Progenitor cell of endocrine pancreas (in vitro differentiated cells): ENCODE data around the gene MRAP. TPM values are rescaled to one million over a fixed set of nuclear protein-coding genes. Genes with fewer than 3 reads are reported as not detected.

Source experiments
- DNase-seq: peaks from one replicate; pipeline ENCODE4 v3.0.0; 2021; ENCODE audit warnings: low spot score; ENCODE audit not compliant: unreplicated experiment
- H3K27ac Mint-ChIP-seq: 2 replicates; pipeline ENCODE4 v1.8.0; 2021; ENCODE audit warnings: mild to moderate bottlenecking, moderate library complexity, mixed read lengths
- H3K27me3 Mint-ChIP-seq: 2 replicates; pipeline ENCODE4 v1.8.0; 2021; ENCODE audit warnings: mixed read lengths
- H3K36me3 Mint-ChIP-seq: 2 replicates; pipeline ENCODE4 v1.8.0; 2022; ENCODE audit warnings: mixed read lengths; ENCODE audit not compliant: insufficient read depth
- H3K4me1 Mint-ChIP-seq: 2 replicates; pipeline ENCODE4 v1.8.0; 2021; ENCODE audit warnings: low read depth, mixed read lengths
- H3K4me3 Mint-ChIP-seq: 2 replicates; pipeline ENCODE4 v1.8.0; 2021; ENCODE audit warnings: low read depth, mild to moderate bottlenecking, moderate library complexity, mixed read lengths
- H3K9me3 Mint-ChIP-seq: 2 replicates; pipeline ENCODE4 v1.8.0; 2021; ENCODE audit warnings: low read depth, mixed read lengths
- long read RNA-seq: library from polyadenylated mRNA; unstranded; transcript quantifications from one replicate; pipeline ENCODE4 v2.0.0, GENCODE V29; 2020
- total RNA-seq: library from RNA; stranded (reverse); gene quantifications from 2 replicates; pipeline ENCODE4 v1.2.1, GENCODE V29; 2021
- TF ChIP-seq, protein P1 (sequence below): fragments of 200-600 bp; sonication (generic); IDR thresholded peaks from one replicate; pipeline ENCODE4 v1.5.0; 2021; ENCODE audit warnings: antibody characterized with exemption, mild to moderate bottlenecking; ENCODE audit not compliant: unreplicated experiment

Gene MRAP
- total RNA-seq = 0.89 and 1.2 TPM in 2 replicates
- long read RNA-seq, partial matches to known transcripts = 0 of 1 reads
- long read RNA-seq, other reads (novel, unspliced or antisense) = 1 of 1 reads

- no peak for DNase-seq
- TF ChIP-seq, protein P1, sequence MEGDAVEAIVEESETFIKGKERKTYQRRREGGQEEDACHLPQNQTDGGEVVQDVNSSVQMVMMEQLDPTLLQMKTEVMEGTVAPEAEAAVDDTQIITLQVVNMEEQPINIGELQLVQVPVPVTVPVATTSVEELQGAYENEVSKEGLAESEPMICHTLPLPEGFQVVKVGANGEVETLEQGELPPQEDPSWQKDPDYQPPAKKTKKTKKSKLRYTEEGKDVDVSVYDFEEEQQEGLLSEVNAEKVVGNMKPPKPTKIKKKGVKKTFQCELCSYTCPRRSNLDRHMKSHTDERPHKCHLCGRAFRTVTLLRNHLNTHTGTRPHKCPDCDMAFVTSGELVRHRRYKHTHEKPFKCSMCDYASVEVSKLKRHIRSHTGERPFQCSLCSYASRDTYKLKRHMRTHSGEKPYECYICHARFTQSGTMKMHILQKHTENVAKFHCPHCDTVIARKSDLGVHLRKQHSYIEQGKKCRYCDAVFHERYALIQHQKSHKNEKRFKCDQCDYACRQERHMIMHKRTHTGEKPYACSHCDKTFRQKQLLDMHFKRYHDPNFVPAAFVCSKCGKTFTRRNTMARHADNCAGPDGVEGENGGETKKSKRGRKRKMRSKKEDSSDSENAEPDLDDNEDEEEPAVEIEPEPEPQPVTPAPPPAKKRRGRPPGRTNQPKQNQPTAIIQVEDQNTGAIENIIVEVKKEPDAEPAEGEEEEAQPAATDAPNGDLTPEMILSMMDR = no peak
- H3K4me1 Mint-ChIP-seq = peaks cover 5% of the 10 kb centered on the region
- no peaks in the 10 kb centered on the region for H3K9me3 Mint-ChIP-seq
- H3K4me3 Mint-ChIP-seq = no peak within 1 kb of the TSS
- H3K36me3 Mint-ChIP-seq = peaks cover 15% of the 10 kb centered on the region
- no peaks in the 10 kb centered on the region for H3K27me3 Mint-ChIP-seq
- no peak within 1 kb of the TSS for H3K27ac Mint-ChIP-seq
Observed at GRCh38 chr21:32298658-32299081, at the start of gene MRAP. Gene MRAP (plus strand): TSS chr21:32298855. CDS start chr21:32298972, 117 bp downstream.

GRCh38 chr21:32249511-32250280, 49.0 kb upstream of the MRAP start:
- Mint-ChIP-seq H3K27me3 (peaks cover 26% of the 10 kb centered on the region), H3K9me3 (no peaks in the 10 kb centered on the region), H3K36me3 (no peaks in the 10 kb centered on the region), H3K27ac (no peak overlapping the region), H3K4me3 (no peak overlapping the region), H3K4me1 (peaks cover 2% of the 10 kb centered on the region)
- DNase-seq = no peak
- TF ChIP-seq, protein P1 = no peak

DNA sequence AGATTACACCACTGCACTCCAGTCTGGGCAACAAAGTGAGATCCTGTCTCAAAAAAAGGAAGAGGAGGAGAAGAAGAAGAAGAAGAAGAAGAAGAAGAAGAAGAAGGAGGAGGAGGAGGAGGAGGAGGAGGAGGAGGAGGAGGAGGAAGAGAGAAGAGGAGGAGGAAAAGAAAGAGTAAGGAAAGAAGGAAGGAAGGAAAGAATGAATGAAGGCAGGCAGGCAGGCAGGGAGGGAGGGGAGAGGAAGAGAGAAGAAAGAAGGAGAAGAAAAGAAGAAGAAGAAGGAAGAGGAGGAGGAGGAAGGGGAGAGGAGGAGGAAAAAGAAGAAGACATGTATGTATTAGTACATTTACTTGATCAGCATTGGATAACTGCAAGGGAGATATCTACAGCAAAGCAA, 46.5 kb upstream of the MRAP start:
- Mint-ChIP-seq H3K27ac (no peak overlapping the region), H3K4me3 (no peak overlapping the region), H3K27me3 (peaks cover 15% of the 10 kb centered on the region), H3K4me1 (peaks cover 2% of the 10 kb centered on the region), H3K36me3 (no peaks in the 10 kb centered on the region), H3K9me3 (no peaks in the 10 kb centered on the region)
- TF ChIP-seq, protein P1 = no peak
- DNase-seq = no peak

GRCh38 chr21:32253215-32253641, 45.4 kb upstream of the MRAP start:
- Mint-ChIP-seq H3K9me3 (no peaks in the 10 kb centered on the region), H3K4me1 (peaks cover 2% of the 10 kb centered on the region), H3K36me3 (no peaks in the 10 kb centered on the region)

GRCh38 chr21:32256251-32256650, 42.4 kb upstream of the MRAP start:
- H3K36me3 Mint-ChIP-seq = no peaks in the 10 kb centered on the region
- peaks cover 9% of the 10 kb centered on the region for H3K27me3 Mint-ChIP-seq
- H3K4me1 Mint-ChIP-seq = no peaks in the 10 kb centered on the region
- H3K27ac Mint-ChIP-seq = no peak overlapping the region
- TF ChIP-seq, protein P1 = no peak
- no peaks in the 10 kb centered on the region for H3K9me3 Mint-ChIP-seq
- DNase-seq = no peak
- H3K4me3 Mint-ChIP-seq = no peak overlapping the region

More at GRCh38 chr21:32253215-32253641, 45.4 kb upstream of the MRAP start:
- no peak overlapping the region for H3K27ac Mint-ChIP-seq
- H3K4me3 Mint-ChIP-seq = no peak overlapping the region
- DNase-seq = no peak
- H3K27me3 Mint-ChIP-seq = peaks cover 13% of the 10 kb centered on the region
- TF ChIP-seq, protein P1 = no peak
